HG02970 (cell line): ENCODE measurements around the gene DENND1A.

Experiments used
- ATAC-seq: cut with Tn5 transposase; IDR thresholded peaks from one replicate; pipeline ENCODE4 v1.9.1; 2021; ENCODE audit warnings: mild to moderate bottlenecking, moderate library complexity, moderate number of reproducible peaks; ENCODE audit not compliant: unreplicated experiment, low FRiP score

Gene DENND1A

DNA sequence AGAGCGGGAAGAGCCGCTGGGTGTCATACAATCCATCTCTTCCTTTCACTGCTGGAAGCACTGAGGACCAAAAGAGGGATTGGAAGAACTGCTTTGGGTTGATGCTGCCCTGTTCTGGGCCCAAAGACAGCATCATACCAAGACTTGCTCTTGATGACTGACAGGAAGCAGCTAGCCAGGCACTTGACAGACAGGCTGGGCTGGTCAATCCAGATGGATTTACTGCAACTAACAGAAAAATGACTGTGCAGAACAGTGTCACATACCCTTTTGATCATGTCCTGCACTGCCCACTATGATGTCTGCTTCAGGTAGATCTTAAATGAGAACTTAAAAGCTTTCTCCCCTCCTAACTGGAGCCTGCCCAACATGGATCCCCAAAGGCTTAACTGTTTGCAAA, 416.4 kb downstream of the DENND1A start:
- no peak for ATAC-seq

- ATAC-seq, result no peak
Measured at GRCh38 chr9:123511326-123512277, 418.3 kb downstream of the DENND1A start.

DNA sequence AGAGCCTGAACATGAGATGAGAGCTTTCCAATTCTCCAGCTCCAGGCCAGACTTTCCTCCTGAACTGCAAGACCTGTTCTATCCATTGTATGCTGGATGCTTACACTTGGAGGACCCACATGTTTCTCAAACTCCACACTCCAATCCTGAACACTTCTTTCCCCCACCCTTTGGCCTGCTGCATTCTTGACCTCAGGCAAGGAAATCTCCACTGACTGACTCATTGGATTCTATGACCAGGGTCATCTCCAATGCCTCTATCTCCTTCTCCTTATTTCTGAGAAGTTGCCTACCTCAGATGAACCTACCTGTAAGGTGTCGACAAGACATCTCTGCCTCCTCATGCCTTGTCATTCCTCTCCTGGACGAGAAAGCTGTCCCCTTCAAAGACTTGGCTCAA, 420.3 kb downstream of the DENND1A start:
- ATAC-seq, result no peak

- no peak for ATAC-seq
Measured at GRCh38 chr9:123508048-123508447, 421.9 kb downstream of the DENND1A start.

GRCh38 chr9:123505496-123505895, 424.4 kb downstream of the DENND1A start:
- ATAC-seq, result no peak

DNA sequence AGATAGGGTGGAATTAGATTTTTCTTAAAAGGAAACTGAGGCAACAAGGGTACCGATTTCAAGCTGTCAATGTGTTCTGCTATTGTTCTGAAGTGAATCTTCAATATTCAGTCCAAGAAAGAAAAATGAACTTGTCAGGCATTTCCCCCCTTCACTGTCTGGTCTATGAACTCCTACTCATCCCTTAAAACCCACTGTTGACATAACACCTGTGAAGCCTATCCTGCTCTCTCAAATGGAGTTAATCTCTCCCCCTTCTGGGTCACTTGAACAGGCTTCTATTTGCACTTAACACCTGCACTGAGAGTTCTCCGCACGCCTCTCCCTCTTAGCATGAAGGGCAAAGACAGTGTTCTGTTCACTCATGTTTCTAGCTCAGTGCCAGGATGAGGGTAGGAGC, 429.6 kb downstream of the DENND1A start:
- no peak for ATAC-seq

DNA sequence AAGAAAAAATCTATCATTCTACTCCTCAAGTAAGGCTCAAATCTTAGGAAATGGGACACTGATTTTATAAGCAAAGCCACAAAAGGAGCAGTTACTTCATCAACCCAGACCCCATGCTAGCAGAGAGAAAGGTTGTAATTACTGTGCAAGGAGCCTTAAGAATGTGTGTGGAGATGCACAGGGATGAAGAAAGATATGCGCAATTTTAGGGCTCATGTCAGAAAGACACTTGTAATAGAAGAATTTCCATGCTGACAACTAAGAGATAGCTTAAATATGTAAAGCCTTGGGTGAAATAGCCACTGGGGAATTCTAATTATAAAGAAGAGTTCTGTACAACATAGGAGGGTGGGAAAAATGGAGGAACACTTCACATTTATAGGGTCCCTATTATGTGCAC, 432.1 kb downstream of the DENND1A start:
- ATAC-seq, result no peak

- no peak for ATAC-seq
Measured at GRCh38 chr9:123495731-123496130, 434.2 kb downstream of the DENND1A start.

GRCh38 chr9:123493627-123494026, 436.3 kb downstream of the DENND1A start:
- no peak for ATAC-seq

DNA sequence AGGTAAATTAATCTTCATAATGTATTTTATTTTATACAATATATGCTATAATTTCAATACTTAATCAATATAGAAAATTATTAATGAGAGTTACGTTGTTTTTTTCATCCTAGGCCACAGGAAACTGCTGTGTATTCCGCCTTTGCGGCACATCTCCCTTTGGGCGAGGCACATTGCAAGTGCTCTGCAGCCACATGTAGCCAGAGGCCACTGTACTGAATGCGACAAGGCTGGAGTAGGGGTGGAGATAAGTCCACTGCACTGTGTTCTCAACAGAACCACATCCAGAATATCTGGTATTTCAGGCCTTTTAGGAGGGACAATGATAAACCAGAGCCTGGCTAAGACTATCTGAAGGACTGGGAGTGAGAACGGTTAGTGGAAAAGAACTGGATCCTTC, 439.2 kb downstream of the DENND1A start:
- no peak for ATAC-seq

DNA sequence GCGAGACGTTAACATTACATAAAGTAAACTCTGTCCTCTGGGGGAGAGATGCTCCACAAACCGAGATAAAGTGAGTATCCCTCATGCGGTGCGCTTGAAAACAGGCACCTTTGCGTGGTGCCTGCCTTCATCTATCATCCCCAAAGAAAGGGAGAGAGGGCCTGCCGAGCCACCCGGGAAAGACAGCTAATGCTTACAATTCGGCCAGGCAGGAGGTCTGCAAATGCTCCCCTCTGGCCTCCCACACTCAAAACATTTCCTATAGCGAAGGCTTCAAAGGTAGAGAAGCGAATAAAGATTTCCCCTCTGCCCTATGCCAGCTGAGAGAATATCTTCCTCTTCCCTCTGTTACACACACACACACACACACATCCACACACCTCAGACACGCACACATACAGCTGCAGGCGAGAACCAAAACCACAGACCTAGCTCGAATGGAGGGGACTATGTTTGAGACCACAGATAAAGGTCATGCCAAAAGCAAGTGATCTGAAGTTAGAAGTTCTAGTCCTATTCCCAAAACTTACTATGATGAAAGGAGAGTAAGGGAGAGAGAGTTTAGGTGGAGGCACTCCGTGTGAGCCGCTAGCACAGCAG, 441.1 kb downstream of the DENND1A start:
- ATAC-seq, result no peak

DNA sequence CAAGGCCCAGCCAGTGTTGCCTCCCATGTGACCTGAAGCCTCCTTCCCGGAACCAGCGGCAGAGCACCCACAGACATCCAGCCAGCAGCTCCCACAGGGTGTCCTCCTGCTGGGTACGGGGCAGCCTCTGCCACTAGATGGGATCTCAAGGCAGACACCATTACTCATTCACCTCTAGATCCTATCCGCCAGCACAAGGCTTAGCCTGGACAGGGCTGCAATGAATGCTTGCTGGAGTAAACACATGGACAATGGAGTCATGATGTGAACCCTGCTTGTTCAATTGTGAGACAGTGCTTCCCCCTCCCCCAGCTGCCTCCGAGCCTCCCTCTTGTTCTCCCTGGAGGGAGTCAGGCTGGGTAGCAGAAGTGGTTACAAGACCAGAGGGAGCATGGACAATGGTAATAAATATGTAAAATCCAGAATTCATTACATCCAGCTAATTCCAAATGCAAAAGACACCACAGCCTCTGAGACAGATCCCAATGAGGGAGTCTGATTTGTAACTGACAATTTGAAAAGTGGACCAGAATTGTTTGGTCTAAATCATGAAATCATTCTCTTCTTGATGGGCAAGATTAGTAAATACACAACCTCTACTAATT, 441.9 kb downstream of the DENND1A start:
- ATAC-seq, result no peak

DNA sequence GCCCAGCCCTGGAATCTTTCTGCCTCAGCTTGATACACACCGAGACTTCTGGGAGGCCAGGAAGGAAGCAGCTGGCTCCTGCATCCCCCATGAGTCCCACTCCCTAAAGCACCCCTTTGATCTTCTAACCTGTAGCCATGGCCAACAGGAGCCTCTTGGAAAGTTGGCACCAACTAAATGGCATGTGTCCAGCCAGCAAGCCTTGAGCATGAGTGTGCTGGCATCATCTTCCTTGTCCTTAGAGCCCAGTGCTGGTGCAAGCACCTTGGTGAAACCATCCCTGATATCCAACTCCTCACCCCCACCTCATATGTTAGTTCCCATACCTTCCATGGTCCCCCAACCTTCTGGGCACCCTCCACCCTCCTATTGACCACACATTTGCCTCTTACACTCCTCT, 443.5 kb downstream of the DENND1A start:
- ATAC-seq, result no peak

DNA sequence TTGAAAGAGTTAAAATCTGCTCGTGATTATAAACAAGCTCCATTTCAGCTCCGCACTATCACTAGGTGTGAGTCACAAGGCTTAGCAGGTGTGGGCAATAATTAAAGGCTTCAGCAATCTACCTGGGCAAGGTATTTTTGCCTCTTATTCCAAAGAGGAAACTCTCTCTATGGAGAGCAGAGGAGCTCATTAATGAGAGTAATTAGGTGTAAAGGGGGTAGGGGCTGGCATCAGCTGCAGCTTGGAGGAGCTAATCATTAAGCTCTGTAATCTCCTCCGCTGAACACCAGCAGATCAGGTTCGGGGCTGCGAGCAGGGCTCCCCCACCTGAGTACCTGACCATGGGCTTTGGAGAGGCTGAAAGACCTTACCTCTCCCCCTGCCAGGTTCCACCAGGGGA, 444.7 kb downstream of the DENND1A start:
- ATAC-seq, result no peak

DNA sequence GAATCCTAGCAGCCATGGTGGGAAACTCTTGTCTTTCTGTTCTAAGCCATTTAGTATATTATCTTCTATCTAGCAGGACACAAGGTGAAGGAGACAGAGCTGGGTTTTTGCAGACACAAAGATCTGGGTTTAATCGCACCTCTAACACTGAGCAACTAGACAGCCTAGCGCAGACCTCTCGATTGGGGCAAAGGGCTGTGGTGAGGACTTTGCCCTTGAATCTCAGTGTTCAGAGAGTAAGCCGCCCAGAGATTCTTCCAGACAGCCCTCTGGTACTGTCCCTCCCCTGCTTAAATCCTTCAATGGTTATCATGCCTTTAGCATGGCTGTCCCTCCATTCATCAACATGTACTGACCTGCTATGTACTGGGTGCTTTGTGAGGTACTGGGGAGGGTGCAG, 445.8 kb downstream of the DENND1A start:
- no peak for ATAC-seq

- ATAC-seq, result no peak
Measured at GRCh38 chr9:123483191-123483803, 446.6 kb downstream of the DENND1A start.

GRCh38 chr9:123482295-123482968, 447.5 kb downstream of the DENND1A start:
- no peak for ATAC-seq

GRCh38 chr9:123481209-123481865, 448.6 kb downstream of the DENND1A start:
- ATAC-seq, result no peak

DNA sequence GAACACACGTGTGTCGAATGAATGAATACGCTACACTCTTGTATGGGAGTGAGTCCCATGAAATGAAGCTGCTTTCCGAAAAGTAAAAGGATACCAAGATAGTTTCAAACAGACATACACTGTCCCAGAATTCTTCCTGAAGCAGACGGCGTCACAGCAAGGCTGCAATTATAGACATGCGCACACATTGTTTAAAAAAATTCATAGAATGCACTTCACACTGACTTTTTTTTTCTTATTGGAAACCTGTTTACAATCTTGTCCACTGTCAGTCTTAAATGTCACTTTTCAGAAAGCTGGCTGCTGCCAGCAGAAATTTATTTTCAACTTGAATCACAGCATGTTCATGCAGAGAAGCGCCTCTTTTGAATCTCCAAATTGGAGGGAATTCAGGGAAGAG, 449.1 kb downstream of the DENND1A start:
- ATAC-seq, result no peak

DNA sequence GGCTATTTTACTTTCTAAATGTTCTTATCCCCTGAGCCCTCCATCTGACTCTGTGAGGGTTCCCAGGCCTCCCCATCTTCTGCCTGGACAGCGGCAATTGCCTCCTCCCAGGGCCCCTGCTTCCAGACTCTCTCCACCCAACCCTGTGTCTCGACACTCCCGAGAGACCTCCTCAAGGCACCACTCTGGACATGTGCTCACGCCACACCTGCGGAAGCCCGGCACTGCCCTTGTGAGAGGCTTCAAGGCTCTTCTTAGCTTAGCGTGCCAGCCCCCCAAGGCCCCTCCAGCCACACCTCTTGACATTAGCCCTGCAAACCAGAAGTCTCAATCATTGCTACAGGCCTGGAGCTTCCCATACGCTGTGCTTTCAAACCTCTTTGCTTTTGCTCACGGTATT, 449.8 kb downstream of the DENND1A start:
- ATAC-seq, result no peak
